Measurements from ENCODE around the gene PPP1R3G. TPM values are rescaled to one million over a fixed set of nuclear protein-coding genes. Genes with fewer than 3 reads are reported as not detected.

PPP1R3G gene
- total and polyA plus RNA-seq, 2 of the 13 experiments (the other 11 are each of a cell fraction or from before 2014, with no cell fraction given): 1.2 to 1.3 TPM

GRCh38 chr6:5115168-5115567 lies 30.0 kb downstream of the PPP1R3G start (continued):
- TF ChIP-seq, protein P1, sequence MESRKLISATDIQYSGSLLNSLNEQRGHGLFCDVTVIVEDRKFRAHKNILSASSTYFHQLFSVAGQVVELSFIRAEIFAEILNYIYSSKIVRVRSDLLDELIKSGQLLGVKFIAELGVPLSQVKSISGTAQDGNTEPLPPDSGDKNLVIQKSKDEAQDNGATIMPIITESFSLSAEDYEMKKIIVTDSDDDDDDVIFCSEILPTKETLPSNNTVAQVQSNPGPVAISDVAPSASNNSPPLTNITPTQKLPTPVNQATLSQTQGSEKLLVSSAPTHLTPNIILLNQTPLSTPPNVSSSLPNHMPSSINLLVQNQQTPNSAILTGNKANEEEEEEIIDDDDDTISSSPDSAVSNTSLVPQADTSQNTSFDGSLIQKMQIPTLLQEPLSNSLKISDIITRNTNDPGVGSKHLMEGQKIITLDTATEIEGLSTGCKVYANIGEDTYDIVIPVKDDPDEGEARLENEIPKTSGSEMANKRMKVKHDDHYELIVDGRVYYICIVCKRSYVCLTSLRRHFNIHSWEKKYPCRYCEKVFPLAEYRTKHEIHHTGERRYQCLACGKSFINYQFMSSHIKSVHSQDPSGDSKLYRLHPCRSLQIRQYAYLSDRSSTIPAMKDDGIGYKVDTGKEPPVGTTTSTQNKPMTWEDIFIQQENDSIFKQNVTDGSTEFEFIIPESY (CRISPR knock-in tag; IDR thresholded peaks at IDR 0.05): peak; percentile 91
- TF ChIP-seq ZNF879 (CRISPR knock-in tag; IDR thresholded peaks at IDR 0.05): no peak
- TF ChIP-seq, protein P2, sequence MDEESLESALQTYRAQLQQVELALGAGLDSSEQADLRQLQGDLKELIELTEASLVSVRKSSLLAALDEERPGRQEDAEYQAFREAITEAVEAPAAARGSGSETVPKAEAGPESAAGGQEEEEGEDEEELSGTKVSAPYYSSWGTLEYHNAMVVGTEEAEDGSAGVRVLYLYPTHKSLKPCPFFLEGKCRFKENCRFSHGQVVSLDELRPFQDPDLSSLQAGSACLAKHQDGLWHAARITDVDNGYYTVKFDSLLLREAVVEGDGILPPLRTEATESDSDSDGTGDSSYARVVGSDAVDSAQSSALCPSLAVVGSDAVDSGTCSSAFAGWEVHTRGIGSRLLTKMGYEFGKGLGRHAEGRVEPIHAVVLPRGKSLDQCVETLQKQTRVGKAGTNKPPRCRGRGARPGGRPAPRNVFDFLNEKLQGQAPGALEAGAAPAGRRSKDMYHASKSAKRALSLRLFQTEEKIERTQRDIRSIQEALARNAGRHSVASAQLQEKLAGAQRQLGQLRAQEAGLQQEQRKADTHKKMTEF (CRISPR knock-in tag; IDR thresholded peaks at IDR 0.05): peak; percentile 57
- peak; percentile 83 for TF ChIP-seq BCL6 (CRISPR knock-in tag; IDR thresholded peaks at IDR 0.05)
- TF ChIP-seq ZBTB2 (CRISPR knock-in tag; IDR thresholded peaks at IDR 0.05; ENCODE audit: low read depth): no peak
- TF ChIP-seq, protein P3, sequence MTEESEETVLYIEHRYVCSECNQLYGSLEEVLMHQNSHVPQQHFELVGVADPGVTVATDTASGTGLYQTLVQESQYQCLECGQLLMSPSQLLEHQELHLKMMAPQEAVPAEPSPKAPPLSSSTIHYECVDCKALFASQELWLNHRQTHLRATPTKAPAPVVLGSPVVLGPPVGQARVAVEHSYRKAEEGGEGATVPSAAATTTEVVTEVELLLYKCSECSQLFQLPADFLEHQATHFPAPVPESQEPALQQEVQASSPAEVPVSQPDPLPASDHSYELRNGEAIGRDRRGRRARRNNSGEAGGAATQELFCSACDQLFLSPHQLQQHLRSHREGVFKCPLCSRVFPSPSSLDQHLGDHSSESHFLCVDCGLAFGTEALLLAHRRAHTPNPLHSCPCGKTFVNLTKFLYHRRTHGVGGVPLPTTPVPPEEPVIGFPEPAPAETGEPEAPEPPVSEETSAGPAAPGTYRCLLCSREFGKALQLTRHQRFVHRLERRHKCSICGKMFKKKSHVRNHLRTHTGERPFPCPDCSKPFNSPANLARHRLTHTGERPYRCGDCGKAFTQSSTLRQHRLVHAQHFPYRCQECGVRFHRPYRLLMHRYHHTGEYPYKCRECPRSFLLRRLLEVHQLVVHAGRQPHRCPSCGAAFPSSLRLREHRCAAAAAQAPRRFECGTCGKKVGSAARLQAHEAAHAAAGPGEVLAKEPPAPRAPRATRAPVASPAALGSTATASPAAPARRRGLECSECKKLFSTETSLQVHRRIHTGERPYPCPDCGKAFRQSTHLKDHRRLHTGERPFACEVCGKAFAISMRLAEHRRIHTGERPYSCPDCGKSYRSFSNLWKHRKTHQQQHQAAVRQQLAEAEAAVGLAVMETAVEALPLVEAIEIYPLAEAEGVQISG (CRISPR knock-in tag; IDR thresholded peaks at IDR 0.05): peak; percentile 43; the same call in 1 of the 2 replicates
- TF ChIP-seq, protein P4, sequence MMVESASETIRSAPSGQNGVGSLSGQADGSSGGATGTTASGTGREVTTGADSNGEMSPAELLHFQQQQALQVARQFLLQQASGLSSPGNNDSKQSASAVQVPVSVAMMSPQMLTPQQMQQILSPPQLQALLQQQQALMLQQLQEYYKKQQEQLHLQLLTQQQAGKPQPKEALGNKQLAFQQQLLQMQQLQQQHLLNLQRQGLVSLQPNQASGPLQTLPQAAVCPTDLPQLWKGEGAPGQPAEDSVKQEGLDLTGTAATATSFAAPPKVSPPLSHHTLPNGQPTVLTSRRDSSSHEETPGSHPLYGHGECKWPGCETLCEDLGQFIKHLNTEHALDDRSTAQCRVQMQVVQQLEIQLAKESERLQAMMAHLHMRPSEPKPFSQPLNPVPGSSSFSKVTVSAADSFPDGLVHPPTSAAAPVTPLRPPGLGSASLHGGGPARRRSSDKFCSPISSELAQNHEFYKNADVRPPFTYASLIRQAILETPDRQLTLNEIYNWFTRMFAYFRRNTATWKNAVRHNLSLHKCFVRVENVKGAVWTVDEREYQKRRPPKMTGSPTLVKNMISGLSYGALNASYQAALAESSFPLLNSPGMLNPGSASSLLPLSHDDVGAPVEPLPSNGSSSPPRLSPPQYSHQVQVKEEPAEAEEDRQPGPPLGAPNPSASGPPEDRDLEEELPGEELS (CRISPR knock-in tag; IDR thresholded peaks at IDR 0.05): peak; percentile 50; the same call in 1 of the 2 replicates
- peak; percentile 68; the same call in 1 of the 2 replicates for TF ChIP-seq ZBTB4 (CRISPR knock-in tag; IDR thresholded peaks at IDR 0.05; ENCODE audit: borderline replicate concordance)
- TF ChIP-seq HMGXB4 (CRISPR knock-in tag; IDR thresholded peaks at IDR 0.05; ENCODE audit: borderline replicate concordance in 1 of 2, low read depth in 1 of 2): peak in 1 of 2 experiments; percentile 78; a peak in 1 of 4 replicates
- peak; percentile 71 for TF ChIP-seq FOXA3 (CRISPR knock-in tag; IDR thresholded peaks at IDR 0.05)
- no peak for TF ChIP-seq ZNF292 (CRISPR knock-in tag; IDR thresholded peaks at IDR 0.05; ENCODE audit: borderline replicate concordance, low read depth)
- TF ChIP-seq CEBPG (CRISPR knock-in tag; IDR thresholded peaks at IDR 0.05): peak; percentile 43
- TF ChIP-seq NR2F6 (IDR thresholded peaks at IDR 0.05): no peak
- TF ChIP-seq NR2F6 (CRISPR knock-in tag; IDR thresholded peaks at IDR 0.05): 0 out of 2 replicates have a peak, but pooled peaks have one; percentile 36
